Natural killer cell (primary cell): ENCODE data around the gene ZNF454. TPM values are rescaled to one million over a fixed set of nuclear protein-coding genes. Genes with fewer than 3 reads are reported as not detected.

Experiments used
- ATAC-seq, 3 donors: fragments of 150-1000 bp in 2 of 3; fragments of 200-7000 bp in 1 of 3; cut with Tn5 transposase; 1 replicate in 1 of 3; 2 replicates in 2 of 3; pipeline ENCODE4 v1.10.0; 2021; ENCODE audit warnings: mild to moderate bottlenecking in 2 of 3, moderate library complexity in 2 of 3
- DNase-seq, 2 donors: peaks; one replicate each; pipeline versions ENCODE4 v3.0.0 to v3.0.0-alpha.2; 2013 to 2021; ENCODE audit warnings: mixed read lengths in 1 of 2
- H3K27ac ChIP-seq: one replicate; pipeline ENCODE4 v1.5.1; 2013; ENCODE audit warnings: mild to moderate bottlenecking, low read length
- H3K27me3 ChIP-seq: one replicate; pipeline ENCODE4 v1.6.1; 2013; ENCODE audit warnings: low read length; ENCODE audit not compliant: control insufficient read depth, insufficient read depth
- H3K36me3 ChIP-seq: one replicate; pipeline ENCODE4 v1.6.1; 2013; ENCODE audit warnings: low read length; ENCODE audit not compliant: control insufficient read depth, insufficient read depth
- H3K4me1 ChIP-seq: one replicate; pipeline ENCODE4 v1.6.1; 2013; ENCODE audit warnings: low read length; ENCODE audit not compliant: control insufficient read depth, insufficient read depth
- H3K4me3 ChIP-seq: one replicate; pipeline ENCODE4 v1.5.1; 2013; ENCODE audit warnings: low read length
- H3K9me3 ChIP-seq: one replicate; pipeline ENCODE4 v1.6.1; 2013; ENCODE audit warnings: low read length; ENCODE audit not compliant: control insufficient read depth, insufficient read depth
- H3K27ac Mint-ChIP-seq, 2 donors: one replicate each; pipeline ENCODE4 v1.8.0; 2022; ENCODE audit warnings: mild to moderate bottlenecking in 2 of 2, mixed read lengths in 2 of 2, moderate library complexity in 1 of 2
- H3K27me3 Mint-ChIP-seq, 2 donors: one replicate each; pipeline ENCODE4 v1.8.0; 2022; ENCODE audit warnings: low read depth in 2 of 2, mixed read lengths in 2 of 2
- H3K36me3 Mint-ChIP-seq: one replicate; pipeline ENCODE4 v1.8.0; 2022; ENCODE audit warnings: mixed read lengths
- H3K4me1 Mint-ChIP-seq, 2 donors: one replicate each; pipeline ENCODE4 v1.8.0; 2022; ENCODE audit warnings: mixed read lengths in 2 of 2
- H3K4me3 Mint-ChIP-seq: one replicate; pipeline ENCODE4 v1.8.0; 2022; ENCODE audit warnings: mild to moderate bottlenecking, moderate library complexity, mixed read lengths
- H3K9me3 Mint-ChIP-seq, 2 donors: one replicate each; pipeline ENCODE4 v1.8.0; 2022; ENCODE audit warnings: mixed read lengths in 2 of 2
- WGBS: methylation state at CpG from one replicate; pipeline ENCODE4 v1.1.7; 2013; ENCODE audit warnings: missing lambda C conversion rate; ENCODE audit not compliant: insufficient coverage; 5-methylcytosine and 5-hydroxymethylcytosine counted together
- intact Hi-C: fragments of 100-400 bp; cut with micrococcal nuclease; formaldehyde crosslinking; loops from one replicate; pipeline ENCODE4 v1.14.2; 2022
- total RNA-seq, 4 donors: library from RNA; stranded (reverse); fragments of 120-200 nt in 1 of 4; gene quantifications; one replicate each; pipeline versions ENCODE4 v1.2.3 to v1.2.4, GENCODE V29; 2013 to 2022
- TF ChIP-seq, protein P1 (sequence below): fragments of 200-600 bp; IDR thresholded peaks from one replicate; pipeline ENCODE4 v1.8.0; 2022; ENCODE audit warnings: antibody characterized with exemption

Gene ZNF454
- total RNA-seq, 3 donors from 2014 or later (not counting 1 experiment from before 2014, with no cell fraction given) = not detected

- no peak overlapping the region for H3K4me3 Mint-ChIP-seq
- Histone ChIP-seq H3K4me1 (no peaks in the 10 kb centered on the region), H3K27me3 (no peaks in the 10 kb centered on the region), H3K27ac (no peak overlapping the region), H3K36me3 (no peaks in the 10 kb centered on the region), H3K4me3 (no peak overlapping the region), H3K9me3 (peaks cover 50% of the 10 kb centered on the region)
- H3K36me3 Mint-ChIP-seq = peaks cover 62% of the 10 kb centered on the region
- intact Hi-C loops = no loop called here
- peaks cover 25 to 39% of the 10 kb centered on the region in 2 donors for H3K9me3 Mint-ChIP-seq
- no peak overlapping the region for H3K27ac Mint-ChIP-seq
- DNase-seq (no peak), ATAC-seq (no peak)
- TF ChIP-seq, protein P1, sequence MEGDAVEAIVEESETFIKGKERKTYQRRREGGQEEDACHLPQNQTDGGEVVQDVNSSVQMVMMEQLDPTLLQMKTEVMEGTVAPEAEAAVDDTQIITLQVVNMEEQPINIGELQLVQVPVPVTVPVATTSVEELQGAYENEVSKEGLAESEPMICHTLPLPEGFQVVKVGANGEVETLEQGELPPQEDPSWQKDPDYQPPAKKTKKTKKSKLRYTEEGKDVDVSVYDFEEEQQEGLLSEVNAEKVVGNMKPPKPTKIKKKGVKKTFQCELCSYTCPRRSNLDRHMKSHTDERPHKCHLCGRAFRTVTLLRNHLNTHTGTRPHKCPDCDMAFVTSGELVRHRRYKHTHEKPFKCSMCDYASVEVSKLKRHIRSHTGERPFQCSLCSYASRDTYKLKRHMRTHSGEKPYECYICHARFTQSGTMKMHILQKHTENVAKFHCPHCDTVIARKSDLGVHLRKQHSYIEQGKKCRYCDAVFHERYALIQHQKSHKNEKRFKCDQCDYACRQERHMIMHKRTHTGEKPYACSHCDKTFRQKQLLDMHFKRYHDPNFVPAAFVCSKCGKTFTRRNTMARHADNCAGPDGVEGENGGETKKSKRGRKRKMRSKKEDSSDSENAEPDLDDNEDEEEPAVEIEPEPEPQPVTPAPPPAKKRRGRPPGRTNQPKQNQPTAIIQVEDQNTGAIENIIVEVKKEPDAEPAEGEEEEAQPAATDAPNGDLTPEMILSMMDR = no peak
- WGBS = 100% methylated on average over 4 of the region's 5 CpGs
- no peaks in the 10 kb centered on the region for H3K4me1 Mint-ChIP-seq
- no peaks in the 10 kb centered on the region for H3K27me3 Mint-ChIP-seq
Measured at GRCh38 chr5:178965465-178966055, 24.6 kb downstream of the ZNF454 start.

GRCh38 chr5:178981381-178981780 is 40.4 kb downstream of the ZNF454 start:
- H3K27me3 ChIP-seq = no peaks in the 10 kb centered on the region
- DNase-seq (no peak), ATAC-seq (no peak)
- no peak overlapping the region for H3K4me3 ChIP-seq
- no peaks in the 10 kb centered on the region for H3K27me3 Mint-ChIP-seq
- no peaks in the 10 kb centered on the region for H3K36me3 ChIP-seq
- no peaks in the 10 kb centered on the region for H3K4me1 Mint-ChIP-seq
- H3K27ac Mint-ChIP-seq = no peak overlapping the region
- intact Hi-C loops = no loop called here
- WGBS = 92% methylated on average over 15 of the region's 15 CpGs
- H3K4me3 Mint-ChIP-seq = no peak overlapping the region
- H3K27ac ChIP-seq = no peak overlapping the region
- peaks cover 24% of the 10 kb centered on the region for H3K9me3 ChIP-seq
- H3K4me1 ChIP-seq = no peaks in the 10 kb centered on the region
- H3K36me3 Mint-ChIP-seq = no peaks in the 10 kb centered on the region
- TF ChIP-seq, protein P1 = no peak
- peaks cover 0 to 8% of the 10 kb centered on the region in 2 donors for H3K9me3 Mint-ChIP-seq

GRCh38 chr5:178982941-178983340 is 41.9 kb downstream of the ZNF454 start:
- no peak for ATAC-seq
- peaks cover 2 to 3% of the 10 kb centered on the region in 2 donors for H3K9me3 Mint-ChIP-seq

More at GRCh38 chr5:178982941-178983340, 41.9 kb downstream of the ZNF454 start:
- Histone ChIP-seq H3K9me3 (peaks cover 20% of the 10 kb centered on the region), H3K4me1 (no peaks in the 10 kb centered on the region), H3K4me3 (no peak overlapping the region), H3K36me3 (no peaks in the 10 kb centered on the region), H3K27ac (no peak overlapping the region), H3K27me3 (no peaks in the 10 kb centered on the region)
- Mint-ChIP-seq H3K4me1 (no peaks in the 10 kb centered on the region), H3K27ac (no peak overlapping the region), H3K36me3 (no peaks in the 10 kb centered on the region), H3K27me3 (no peaks in the 10 kb centered on the region), H3K4me3 (no peak overlapping the region)
- TF ChIP-seq, protein P1 = no peak
- intact Hi-C loops = no loop called here
- 93% methylated on average over 17 of the region's 17 CpGs for WGBS
- DNase-seq = no peak
